ENCODE measurements around the gene HSPG2.

The HSPG2 gene

DNA sequence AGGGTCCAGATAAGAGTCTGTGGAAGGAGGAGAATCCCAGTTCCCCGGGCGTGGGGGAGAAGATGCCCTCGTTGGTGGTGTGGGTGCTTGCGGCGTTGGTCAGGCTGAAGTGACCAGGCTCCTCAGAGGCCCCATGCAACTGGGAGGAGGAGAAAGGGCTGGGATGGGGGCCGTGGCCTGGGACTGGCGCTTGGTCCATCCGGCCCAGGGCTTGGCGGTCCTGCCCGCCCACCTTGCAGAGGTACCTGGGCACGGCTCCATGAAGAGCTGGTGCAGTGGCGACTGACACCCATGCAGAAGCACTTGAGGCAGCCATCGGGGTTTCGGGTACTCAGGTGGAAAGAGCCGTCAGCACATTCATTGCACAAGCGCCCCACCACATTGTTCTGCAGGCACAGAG is 60.8 kb downstream of the HSPG2 start:
- H3K27me3 ChIP-seq (ENCODE audit: insufficient read depth, low read length) = no peaks in the 10 kb centered on the region
- no peaks in the 10 kb centered on the region for H3K4me1 ChIP-seq (ENCODE audit: control insufficient read depth, insufficient read depth, low read length, unreplicated experiment)
- H3K79me2 ChIP-seq (ENCODE audit: control insufficient read depth, insufficient read depth, low read length, unreplicated experiment) = no peaks in the 10 kb centered on the region
- no peak overlapping the region for H3K4me3 ChIP-seq (ENCODE audit: low read depth, low read length)
- peaks cover 22% of the 10 kb centered on the region; the same call in 1 of the 2 replicates for H3K36me3 ChIP-seq (ENCODE audit: insufficient read depth, low read length)
- H3K27ac ChIP-seq (ENCODE audit: low read depth, low read length) = no peak overlapping the region
- no peak overlapping the region for H2AFZ ChIP-seq (ENCODE audit: low read length, unreplicated experiment)

DNA sequence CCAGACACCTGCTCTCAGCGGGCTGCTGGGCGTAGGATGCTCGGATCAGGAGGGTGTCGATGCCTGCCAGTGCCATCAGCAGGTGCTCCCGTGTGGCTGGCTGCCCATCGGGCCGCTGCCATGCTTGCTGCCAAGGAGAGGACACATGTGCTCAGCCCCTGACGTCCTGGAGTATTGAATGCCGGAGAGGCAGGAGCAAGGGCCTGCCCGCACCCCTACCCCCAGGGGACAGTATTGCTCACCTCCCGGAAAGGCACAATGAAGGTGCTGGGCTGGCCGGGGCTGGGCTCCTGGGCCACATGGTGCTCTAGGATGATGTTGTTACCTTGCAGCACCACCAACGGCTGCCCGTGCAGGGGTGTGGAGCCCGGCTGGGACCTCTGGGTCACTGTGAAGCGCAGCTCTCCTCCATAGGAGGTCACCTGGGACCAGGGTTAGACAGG is 61.5 kb downstream of the HSPG2 start:
- H2AFZ ChIP-seq (ENCODE audit: low read length, unreplicated experiment) = no peak overlapping the region
- no peaks in the 10 kb centered on the region for H3K27me3 ChIP-seq (ENCODE audit: insufficient read depth, low read length)
- H3K4me1 ChIP-seq (ENCODE audit: control insufficient read depth, insufficient read depth, low read length, unreplicated experiment) = peaks cover 2% of the 10 kb centered on the region

DNA sequence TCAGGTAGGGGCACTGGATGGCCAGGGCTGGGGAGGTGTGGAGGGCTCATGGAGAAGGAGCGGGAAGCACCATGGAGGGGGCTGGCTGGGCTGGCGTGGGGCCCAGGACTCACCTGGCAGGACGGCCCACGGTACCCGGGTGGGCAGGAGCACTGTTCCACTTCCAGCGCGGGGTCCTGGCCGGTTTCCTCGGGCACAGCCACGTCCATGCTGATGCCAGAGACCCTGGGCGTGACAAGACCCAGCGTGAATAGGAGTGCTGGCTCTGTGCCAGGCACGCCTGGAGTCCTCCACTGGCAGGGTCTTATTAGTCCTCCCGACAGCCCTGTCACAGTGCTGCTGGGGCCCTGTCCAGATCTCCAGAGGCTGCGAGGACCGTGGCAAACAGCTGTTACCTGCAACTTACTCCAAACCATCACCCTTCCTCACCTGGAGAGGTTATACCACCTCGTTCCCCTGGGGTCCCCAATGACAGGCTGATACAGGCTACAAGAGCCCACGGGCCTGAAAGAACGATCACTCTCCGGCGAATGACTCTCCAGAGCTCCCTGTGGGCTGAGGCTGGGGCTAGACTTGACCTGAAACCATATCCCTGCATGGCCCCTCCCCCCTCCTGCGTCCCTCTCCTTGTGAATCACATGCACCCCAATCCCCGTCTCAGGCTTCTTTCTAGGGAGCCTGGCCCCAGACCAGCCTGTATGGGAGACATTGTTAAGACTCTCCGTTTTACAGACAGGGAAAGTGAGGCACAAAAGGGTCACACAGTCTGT is 62.1 kb downstream of the HSPG2 start:
- Histone ChIP-seq H3K79me2 (ENCODE audit: control insufficient read depth, insufficient read depth, low read length, unreplicated experiment) (no peaks in the 10 kb centered on the region), H3K36me3 (ENCODE audit: insufficient read depth, low read length) (peaks cover 11% of the 10 kb centered on the region; the same call in 1 of the 2 replicates), H3K4me3 (ENCODE audit: low read depth, low read length) (no peak overlapping the region), H3K4me1 (ENCODE audit: control insufficient read depth, insufficient read depth, low read length, unreplicated experiment) (peaks cover 9% of the 10 kb centered on the region), H2AFZ (ENCODE audit: low read length, unreplicated experiment) (no peak overlapping the region), H3K27me3 (ENCODE audit: insufficient read depth, low read length) (no peaks in the 10 kb centered on the region), H3K27ac (ENCODE audit: low read depth, low read length) (no peak overlapping the region)

More for the DNA sequence above, 61.5 kb downstream of the HSPG2 start:
- Histone ChIP-seq H3K36me3 (ENCODE audit: insufficient read depth, low read length) (peaks cover 18% of the 10 kb centered on the region; the same call in 1 of the 2 replicates), H3K27ac (ENCODE audit: low read depth, low read length) (no peak overlapping the region), H3K4me3 (ENCODE audit: low read depth, low read length) (no peak overlapping the region), H3K79me2 (ENCODE audit: control insufficient read depth, insufficient read depth, low read length, unreplicated experiment) (no peaks in the 10 kb centered on the region)

DNA sequence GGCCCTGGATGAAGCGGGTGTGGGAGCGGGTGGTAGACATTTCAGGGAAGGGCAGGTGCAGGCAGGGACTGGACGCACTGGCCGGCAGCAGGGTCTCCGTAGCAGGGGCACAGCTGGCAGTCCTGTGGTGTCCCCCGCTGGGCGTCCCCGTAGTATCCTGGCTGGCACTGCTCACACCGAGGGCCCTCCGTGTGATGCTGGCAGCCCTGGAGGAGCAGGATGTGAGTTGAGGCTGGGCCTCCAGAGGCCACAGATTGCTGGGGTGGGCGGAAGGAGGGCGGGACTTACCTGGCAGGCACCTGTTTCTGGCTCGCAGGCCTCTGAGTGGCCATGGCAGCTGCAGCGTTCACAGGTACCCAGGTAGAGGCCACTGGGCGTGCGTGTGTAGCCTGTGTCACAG is 62.8 kb downstream of the HSPG2 start:
- Histone ChIP-seq H3K36me3 (ENCODE audit: insufficient read depth, low read length) (peaks cover 10% of the 10 kb centered on the region; the same call in 1 of the 2 replicates), H3K27ac (ENCODE audit: low read depth, low read length) (no peak overlapping the region), H3K4me3 (ENCODE audit: low read depth, low read length) (no peak overlapping the region), H2AFZ (ENCODE audit: low read length, unreplicated experiment) (no peak overlapping the region), H3K27me3 (ENCODE audit: insufficient read depth, low read length) (no peaks in the 10 kb centered on the region), H3K79me2 (ENCODE audit: control insufficient read depth, insufficient read depth, low read length, unreplicated experiment) (no peaks in the 10 kb centered on the region), H3K4me1 (ENCODE audit: control insufficient read depth, insufficient read depth, low read length, unreplicated experiment) (peaks cover 15% of the 10 kb centered on the region)

DNA sequence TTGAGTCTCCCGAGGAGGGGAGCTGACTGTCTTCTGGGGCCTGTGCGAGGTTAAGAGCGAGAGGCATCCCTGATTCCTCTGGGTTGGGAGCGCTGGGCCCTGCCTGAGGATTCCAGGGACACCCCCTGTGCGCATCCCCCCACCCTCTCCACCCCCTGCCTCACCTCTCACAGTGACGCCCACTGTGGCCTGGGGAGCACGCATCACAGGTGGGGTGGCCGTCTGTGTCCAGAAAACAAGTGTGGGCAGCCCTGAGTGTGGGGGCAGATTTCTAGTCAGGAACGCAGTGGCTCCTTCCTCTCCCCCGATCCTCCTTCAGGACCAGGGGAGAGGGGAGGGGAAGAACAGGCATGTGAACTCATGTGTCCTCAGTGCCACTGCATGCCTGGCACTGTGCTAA is 63.3 kb downstream of the HSPG2 start:
- Histone ChIP-seq H3K79me2 (ENCODE audit: control insufficient read depth, insufficient read depth, low read length, unreplicated experiment) (no peaks in the 10 kb centered on the region), H2AFZ (ENCODE audit: low read length, unreplicated experiment) (no peak overlapping the region), H3K27me3 (ENCODE audit: insufficient read depth, low read length) (no peaks in the 10 kb centered on the region), H3K4me1 (ENCODE audit: control insufficient read depth, insufficient read depth, low read length, unreplicated experiment) (peaks cover 19% of the 10 kb centered on the region), H3K4me3 (ENCODE audit: low read depth, low read length) (no peak overlapping the region), H3K36me3 (ENCODE audit: insufficient read depth, low read length) (peaks cover 10% of the 10 kb centered on the region; the same call in 1 of the 2 replicates), H3K27ac (ENCODE audit: low read depth, low read length) (no peak overlapping the region)

DNA sequence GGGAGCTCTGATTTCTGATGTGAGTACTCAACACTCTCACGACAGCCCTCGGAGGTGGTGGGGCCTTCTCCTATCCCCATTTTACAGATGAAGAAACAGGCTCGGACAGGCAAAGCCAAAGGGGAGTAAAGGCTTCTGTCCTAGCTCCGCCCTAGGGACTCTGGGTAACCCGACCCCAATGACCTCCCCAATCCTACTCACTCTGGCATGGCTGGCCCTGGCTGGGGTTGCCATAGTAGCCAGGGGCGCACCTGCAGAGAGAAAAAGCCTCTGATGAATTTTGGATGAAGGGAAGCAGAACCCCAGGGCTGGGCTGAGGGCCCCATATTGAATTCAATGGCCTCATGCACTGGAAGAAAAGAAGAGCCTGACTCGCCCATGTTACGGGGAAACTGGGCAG is 63.9 kb downstream of the HSPG2 start:
- Histone ChIP-seq H3K79me2 (ENCODE audit: control insufficient read depth, insufficient read depth, low read length, unreplicated experiment) (no peaks in the 10 kb centered on the region), H3K27ac (ENCODE audit: low read depth, low read length) (no peak overlapping the region), H3K4me3 (ENCODE audit: low read depth, low read length) (no peak overlapping the region), H3K4me1 (ENCODE audit: control insufficient read depth, insufficient read depth, low read length, unreplicated experiment) (peaks cover 19% of the 10 kb centered on the region), H3K36me3 (ENCODE audit: insufficient read depth, low read length) (peaks cover 13% of the 10 kb centered on the region; the same call in 1 of the 2 replicates), H3K27me3 (ENCODE audit: insufficient read depth, low read length) (no peaks in the 10 kb centered on the region), H2AFZ (ENCODE audit: low read length, unreplicated experiment) (no peak overlapping the region)

DNA sequence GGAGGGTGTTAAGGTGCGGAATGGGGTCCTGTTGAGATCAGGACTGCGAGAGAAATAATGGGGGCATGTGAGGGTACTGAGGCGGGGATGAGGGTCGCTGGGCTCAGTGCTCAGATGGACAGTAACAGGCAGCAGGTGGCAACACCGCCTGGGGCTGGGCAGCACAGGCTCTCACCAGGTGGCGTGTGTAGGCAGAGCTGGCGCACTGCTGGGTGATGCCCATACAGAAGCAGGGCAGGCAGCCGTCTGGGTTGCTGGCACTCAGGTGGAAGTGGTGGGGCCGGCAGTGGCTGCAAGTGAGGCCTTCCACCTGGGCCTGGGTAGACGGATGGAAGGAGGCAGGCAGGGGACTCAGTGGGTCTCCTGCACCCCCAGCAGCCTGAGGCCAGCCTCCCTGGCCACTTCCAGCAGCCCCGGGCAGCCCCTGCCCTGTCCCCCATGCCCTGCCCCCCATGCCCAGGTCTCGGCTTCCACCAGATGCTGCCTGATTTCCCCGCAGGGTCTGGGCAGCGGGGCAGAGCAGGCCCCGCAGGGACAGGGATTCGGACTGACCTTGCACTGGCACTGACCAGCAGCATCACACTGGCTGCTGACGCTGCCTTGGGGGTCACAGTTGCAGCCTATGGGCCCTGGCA is 64.5 kb downstream of the HSPG2 start:
- H3K79me2 ChIP-seq (ENCODE audit: control insufficient read depth, insufficient read depth, low read length, unreplicated experiment) = no peaks in the 10 kb centered on the region
- H3K27me3 ChIP-seq (ENCODE audit: insufficient read depth, low read length) = no peaks in the 10 kb centered on the region
- no peak overlapping the region for H3K4me3 ChIP-seq (ENCODE audit: low read depth, low read length)
- H3K4me1 ChIP-seq (ENCODE audit: control insufficient read depth, insufficient read depth, low read length, unreplicated experiment) = peaks cover 19% of the 10 kb centered on the region
- no peak overlapping the region for H3K27ac ChIP-seq (ENCODE audit: low read depth, low read length)
- H3K36me3 ChIP-seq (ENCODE audit: insufficient read depth, low read length) = peaks cover 8% of the 10 kb centered on the region; the same call in 1 of the 2 replicates
- H2AFZ ChIP-seq (ENCODE audit: low read length, unreplicated experiment) = no peak overlapping the region

DNA sequence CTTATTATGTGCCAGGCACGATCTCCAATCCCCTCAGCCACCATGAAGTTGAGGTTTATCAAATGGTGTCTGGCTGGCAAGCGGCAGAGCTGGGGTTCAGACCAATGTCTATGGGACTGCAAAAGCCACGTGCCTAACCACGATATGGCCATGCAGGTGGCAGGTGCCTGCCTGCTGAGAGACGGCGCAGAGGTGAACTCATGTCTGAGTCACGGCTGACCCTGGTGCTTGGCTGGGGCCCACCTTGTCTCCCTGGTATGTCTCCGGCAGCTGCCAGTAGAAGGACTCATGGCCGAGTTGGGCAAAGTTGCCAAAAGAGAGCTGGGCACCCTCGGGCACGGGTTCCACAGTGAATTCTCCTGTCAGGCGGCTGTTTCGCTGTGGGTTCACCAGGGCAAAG is 65.2 kb downstream of the HSPG2 start:
- H3K4me1 ChIP-seq (ENCODE audit: control insufficient read depth, insufficient read depth, low read length, unreplicated experiment) = peaks cover 19% of the 10 kb centered on the region
- H3K79me2 ChIP-seq (ENCODE audit: control insufficient read depth, insufficient read depth, low read length, unreplicated experiment) = no peaks in the 10 kb centered on the region
- H3K27ac ChIP-seq (ENCODE audit: low read depth, low read length) = no peak overlapping the region
- H2AFZ ChIP-seq (ENCODE audit: low read length, unreplicated experiment) = no peak overlapping the region
- no peaks in the 10 kb centered on the region for H3K27me3 ChIP-seq (ENCODE audit: insufficient read depth, low read length)
- H3K36me3 ChIP-seq (ENCODE audit: insufficient read depth, low read length) = peaks cover 8% of the 10 kb centered on the region; the same call in 1 of the 2 replicates
- H3K4me3 ChIP-seq (ENCODE audit: low read depth, low read length) = no peak overlapping the region

DNA sequence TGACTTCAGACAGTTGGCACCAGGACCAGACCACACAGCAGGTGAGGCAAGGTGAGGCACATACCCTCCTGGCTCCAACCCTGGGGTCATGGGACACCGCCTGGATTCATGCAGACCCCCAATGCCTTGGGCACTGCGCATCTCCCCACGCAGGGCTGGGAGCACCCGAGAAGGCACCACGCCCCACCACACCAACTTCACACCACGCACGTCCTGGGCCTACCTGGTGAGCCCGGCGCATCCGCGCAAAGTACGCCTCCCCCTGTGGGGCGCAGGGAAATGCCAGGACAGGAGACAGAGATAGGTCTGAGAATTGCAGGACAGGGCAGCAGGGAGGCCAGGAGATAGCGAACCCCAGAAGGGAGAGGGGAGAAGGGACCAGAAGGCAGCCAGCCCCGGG is 66.5 kb downstream of the HSPG2 start:
- Histone ChIP-seq H3K27me3 (ENCODE audit: insufficient read depth, low read length) (no peaks in the 10 kb centered on the region), H3K79me2 (ENCODE audit: control insufficient read depth, insufficient read depth, low read length, unreplicated experiment) (no peaks in the 10 kb centered on the region), H2AFZ (ENCODE audit: low read length, unreplicated experiment) (no peak overlapping the region), H3K4me3 (ENCODE audit: low read depth, low read length) (no peak overlapping the region), H3K4me1 (ENCODE audit: control insufficient read depth, insufficient read depth, low read length, unreplicated experiment) (peaks cover 19% of the 10 kb centered on the region), H3K36me3 (ENCODE audit: insufficient read depth, low read length) (peaks cover 8% of the 10 kb centered on the region; the same call in 1 of the 2 replicates), H3K27ac (ENCODE audit: low read depth, low read length) (no peak overlapping the region)

DNA sequence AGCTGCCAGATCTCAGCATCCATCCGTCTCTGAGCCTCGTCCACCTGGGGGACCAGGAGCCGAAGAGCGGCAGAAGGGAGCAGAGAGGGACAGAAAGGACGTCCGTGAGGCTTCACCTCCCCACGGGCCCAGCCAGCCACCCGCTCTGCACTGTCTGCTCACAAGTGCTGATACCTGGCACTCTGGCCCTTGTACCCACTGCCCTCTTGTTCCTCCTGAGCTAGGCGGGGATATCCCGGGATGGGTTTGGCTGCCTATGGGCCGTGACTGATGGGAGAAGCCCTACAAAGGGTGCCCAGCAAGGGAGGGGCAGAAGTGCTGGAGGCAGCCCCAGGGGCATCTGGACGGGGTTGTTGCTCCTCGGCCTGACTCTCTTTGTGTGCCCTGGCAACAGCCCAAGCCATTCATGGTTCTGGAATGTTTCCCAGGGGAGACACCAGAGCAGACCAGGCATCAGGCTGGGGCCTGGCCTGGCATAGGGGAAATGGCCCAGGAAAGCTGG is 67.4 kb downstream of the HSPG2 start:
- H3K27me3 ChIP-seq (ENCODE audit: insufficient read depth, low read length) = no peaks in the 10 kb centered on the region
- H3K4me3 ChIP-seq (ENCODE audit: low read depth, low read length) = no peak overlapping the region
- H3K36me3 ChIP-seq (ENCODE audit: insufficient read depth, low read length) = 0 out of 2 replicates have a peak, but pooled peaks cover 5% of the 10 kb centered on the region
- no peaks in the 10 kb centered on the region for H3K79me2 ChIP-seq (ENCODE audit: control insufficient read depth, insufficient read depth, low read length, unreplicated experiment)
- H2AFZ ChIP-seq (ENCODE audit: low read length, unreplicated experiment) = no peak overlapping the region
- H3K4me1 ChIP-seq (ENCODE audit: control insufficient read depth, insufficient read depth, low read length, unreplicated experiment) = peaks cover 19% of the 10 kb centered on the region
- 0 out of 2 replicates have a peak overlapping the region, but pooled peaks have one; percentile 22 for H3K27ac ChIP-seq (ENCODE audit: low read depth, low read length)

Measured in ACC112 (cell line).